Activated T-helper 2 cell treated with anti-CD3 and anti-CD28 coated beads, Interferon-gamma antibody, Interleukin-2, Interleukin-4, amounts not matched to agents 10 μg/mL and 5 μg/mL and 100 μg/mL, durations not matched to agents 14 hours and 24 hours and 36 hours (primary cell): ENCODE measurements around the gene MYBPC2. TPM values are rescaled to one million over a fixed set of nuclear protein-coding genes. Genes with fewer than 3 reads are reported as not detected.

Source experiments
- DNase-seq: peaks from one replicate; pipeline ENCODE4 v3.0.0; 2021; ENCODE audit warnings: low spot score
- H3K27ac Mint-ChIP-seq: one replicate; pipeline ENCODE4 v1.8.0; 2021; ENCODE audit warnings: mixed read lengths
- H3K27me3 Mint-ChIP-seq: one replicate; pipeline ENCODE4 v1.8.0; 2021; ENCODE audit warnings: low read depth, mixed read lengths
- H3K36me3 Mint-ChIP-seq: one replicate; pipeline ENCODE4 v1.8.0; 2021; ENCODE audit warnings: low read depth, mixed read lengths
- H3K4me1 Mint-ChIP-seq: one replicate; pipeline ENCODE4 v1.8.0; 2021; ENCODE audit warnings: low read depth, mixed read lengths
- H3K4me3 Mint-ChIP-seq: one replicate; pipeline ENCODE4 v1.8.0; 2021; ENCODE audit warnings: low read depth, mild to moderate bottlenecking, moderate library complexity, mixed read lengths
- H3K9me3 Mint-ChIP-seq: one replicate; pipeline ENCODE4 v1.8.0; 2021; ENCODE audit warnings: mixed read lengths
- intact Hi-C: fragments of 100-400 bp; cut with micrococcal nuclease; formaldehyde crosslinking; loops from one replicate; pipeline ENCODE4 v1.15.1; 2023
- total RNA-seq: library from RNA; stranded (reverse); gene quantifications from 2 replicates; pipeline ENCODE4 v1.2.3, GENCODE V29; 2022

Gene MYBPC2
- total RNA-seq, 1 donor from 2014 or later = 0.25 TPM

DNA sequence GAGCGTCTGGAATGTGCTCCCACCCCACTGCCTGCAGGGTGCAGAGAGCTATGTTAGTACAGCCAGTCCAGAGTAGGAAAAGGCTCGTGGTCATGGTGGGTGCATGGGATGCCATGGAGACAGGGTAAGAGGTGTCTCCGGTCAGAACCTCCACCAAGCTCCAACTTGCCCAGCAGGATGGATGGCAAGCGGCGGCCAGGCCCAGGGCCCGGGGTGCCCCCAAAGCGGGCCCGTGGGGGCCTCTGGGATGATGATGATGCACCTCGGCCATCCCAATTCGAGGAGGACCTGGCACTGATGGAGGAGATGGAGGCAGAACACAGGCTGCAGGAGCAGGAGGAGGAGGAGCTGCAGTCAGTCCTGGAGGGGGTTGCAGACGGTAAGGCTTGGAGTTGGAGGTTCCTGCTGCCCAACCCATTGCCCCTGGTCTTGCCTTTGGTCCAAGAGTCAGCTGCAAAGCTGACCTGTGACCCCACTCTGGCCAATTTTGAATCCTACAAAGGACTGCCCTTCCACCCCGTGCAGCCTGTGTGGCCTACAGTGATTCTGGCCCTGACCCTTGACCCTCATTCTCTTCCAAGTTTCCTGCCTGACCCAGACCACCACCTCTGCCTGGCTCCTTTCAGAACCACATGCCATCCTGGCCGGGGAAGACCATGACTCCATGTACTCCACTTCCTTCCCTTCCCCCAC, 33.9 kb upstream of the MYBPC2 start:
- Mint-ChIP-seq H3K36me3 (peaks cover 34% of the 10 kb centered on the region), H3K9me3 (no peaks in the 10 kb centered on the region), H3K27ac (no peak overlapping the region), H3K4me1 (no peaks in the 10 kb centered on the region), H3K4me3 (no peak overlapping the region), H3K27me3 (no peaks in the 10 kb centered on the region)
- intact Hi-C loops = no loop called here
- DNase-seq = no peak

GRCh38 chr19:50399368-50399745, 33.3 kb upstream of the MYBPC2 start:
- no peak overlapping the region for H3K27ac Mint-ChIP-seq
- no peak overlapping the region for H3K4me3 Mint-ChIP-seq
- H3K36me3 Mint-ChIP-seq = peaks cover 36% of the 10 kb centered on the region
- H3K4me1 Mint-ChIP-seq = no peaks in the 10 kb centered on the region
- DNase-seq = no peak
- H3K27me3 Mint-ChIP-seq = no peaks in the 10 kb centered on the region
- intact Hi-C loops = no loop called here
- H3K9me3 Mint-ChIP-seq = no peaks in the 10 kb centered on the region

GRCh38 chr19:50401605-50402450, 30.9 kb upstream of the MYBPC2 start:
- Mint-ChIP-seq H3K4me3 (no peak overlapping the region), H3K27me3 (no peaks in the 10 kb centered on the region), H3K4me1 (no peaks in the 10 kb centered on the region), H3K36me3 (peaks cover 46% of the 10 kb centered on the region), H3K9me3 (no peaks in the 10 kb centered on the region), H3K27ac (no peak overlapping the region)
- no peak for DNase-seq
- intact Hi-C loops = no loop called here

- Mint-ChIP-seq H3K27ac (no peak overlapping the region), H3K4me1 (no peaks in the 10 kb centered on the region), H3K4me3 (no peak overlapping the region), H3K9me3 (no peaks in the 10 kb centered on the region), H3K27me3 (no peaks in the 10 kb centered on the region), H3K36me3 (peaks cover 49% of the 10 kb centered on the region)
- intact Hi-C loops = no loop called here
- no peak for DNase-seq
Observed at GRCh38 chr19:50402544-50403301, 30.0 kb upstream of the MYBPC2 start.

GRCh38 chr19:50406156-50406820, 26.4 kb upstream of the MYBPC2 start:
- peaks cover 52% of the 10 kb centered on the region for H3K36me3 Mint-ChIP-seq
- no peaks in the 10 kb centered on the region for H3K4me1 Mint-ChIP-seq
- H3K27ac Mint-ChIP-seq = no peak overlapping the region
- H3K9me3 Mint-ChIP-seq = no peaks in the 10 kb centered on the region
- no peak for DNase-seq
- intact Hi-C loops = no loop called here
- no peaks in the 10 kb centered on the region for H3K27me3 Mint-ChIP-seq
- H3K4me3 Mint-ChIP-seq = no peak overlapping the region

GRCh38 chr19:50406829-50407228, 25.9 kb upstream of the MYBPC2 start:
- H3K4me1 Mint-ChIP-seq = no peaks in the 10 kb centered on the region
- no peak overlapping the region for H3K27ac Mint-ChIP-seq
- H3K36me3 Mint-ChIP-seq = peaks cover 49% of the 10 kb centered on the region

DNA sequence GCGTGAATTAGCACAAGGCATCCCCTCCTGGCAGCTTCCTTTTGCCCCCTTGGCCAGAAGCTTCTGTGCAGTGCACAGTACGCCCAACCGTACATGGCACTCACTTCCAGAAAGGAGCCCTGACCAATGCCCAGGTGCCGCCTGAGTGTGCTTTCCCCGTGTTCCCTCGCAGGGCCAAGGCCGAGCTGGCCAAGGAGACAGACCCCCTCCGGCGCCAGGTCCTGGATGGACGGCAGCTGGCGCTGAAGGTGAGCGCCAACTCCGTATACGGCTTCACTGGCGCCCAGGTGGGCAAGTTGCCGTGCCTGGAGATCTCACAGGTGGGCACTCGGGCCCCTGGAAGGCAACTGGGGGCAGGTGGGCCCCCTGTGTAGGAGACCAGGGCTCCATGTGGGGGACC, 23.3 kb upstream of the MYBPC2 start:
- no peak overlapping the region for H3K27ac Mint-ChIP-seq
- H3K4me1 Mint-ChIP-seq = no peaks in the 10 kb centered on the region
- intact Hi-C loops = no loop called here
- no peaks in the 10 kb centered on the region for H3K27me3 Mint-ChIP-seq
- DNase-seq = no peak
- no peaks in the 10 kb centered on the region for H3K9me3 Mint-ChIP-seq
- H3K4me3 Mint-ChIP-seq = no peak overlapping the region
- H3K36me3 Mint-ChIP-seq = peaks cover 44% of the 10 kb centered on the region

More at GRCh38 chr19:50406829-50407228, 25.9 kb upstream of the MYBPC2 start:
- no peaks in the 10 kb centered on the region for H3K9me3 Mint-ChIP-seq
- intact Hi-C loops = no loop called here
- H3K27me3 Mint-ChIP-seq = no peaks in the 10 kb centered on the region
- no peak for DNase-seq
- H3K4me3 Mint-ChIP-seq = no peak overlapping the region

DNA sequence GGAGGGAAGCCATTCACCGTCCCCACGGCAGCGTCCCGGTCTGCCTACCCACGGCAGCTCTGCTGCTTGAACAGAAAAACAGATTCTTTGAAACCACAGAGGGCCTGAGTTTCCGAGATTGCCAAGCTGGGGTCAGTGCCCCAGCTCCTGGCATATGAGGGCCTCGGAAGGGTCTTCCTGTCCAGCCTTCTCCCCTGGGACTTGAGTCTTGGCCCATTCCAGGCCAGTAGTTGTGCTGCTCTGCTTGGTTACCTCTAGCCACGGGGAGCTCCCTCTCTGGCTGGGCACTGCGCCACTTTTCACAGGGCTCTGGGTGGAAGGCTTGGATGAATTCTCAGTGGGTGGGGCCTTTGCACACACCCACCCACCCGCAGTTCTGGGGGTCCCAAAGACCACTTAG, 22.6 kb upstream of the MYBPC2 start:
- Mint-ChIP-seq H3K4me3 (no peak overlapping the region), H3K9me3 (no peaks in the 10 kb centered on the region), H3K27me3 (no peaks in the 10 kb centered on the region), H3K27ac (no peak overlapping the region), H3K4me1 (no peaks in the 10 kb centered on the region), H3K36me3 (peaks cover 46% of the 10 kb centered on the region)
- no peak for DNase-seq
- intact Hi-C loops = no loop called here

GRCh38 chr19:50412419-50412818, 20.3 kb upstream of the MYBPC2 start:
- Mint-ChIP-seq H3K4me3 (no peak overlapping the region), H3K27me3 (no peaks in the 10 kb centered on the region), H3K9me3 (no peaks in the 10 kb centered on the region), H3K27ac (no peak overlapping the region), H3K4me1 (no peaks in the 10 kb centered on the region), H3K36me3 (peaks cover 29% of the 10 kb centered on the region)
- no peak for DNase-seq
- intact Hi-C loops = no loop called here

DNA sequence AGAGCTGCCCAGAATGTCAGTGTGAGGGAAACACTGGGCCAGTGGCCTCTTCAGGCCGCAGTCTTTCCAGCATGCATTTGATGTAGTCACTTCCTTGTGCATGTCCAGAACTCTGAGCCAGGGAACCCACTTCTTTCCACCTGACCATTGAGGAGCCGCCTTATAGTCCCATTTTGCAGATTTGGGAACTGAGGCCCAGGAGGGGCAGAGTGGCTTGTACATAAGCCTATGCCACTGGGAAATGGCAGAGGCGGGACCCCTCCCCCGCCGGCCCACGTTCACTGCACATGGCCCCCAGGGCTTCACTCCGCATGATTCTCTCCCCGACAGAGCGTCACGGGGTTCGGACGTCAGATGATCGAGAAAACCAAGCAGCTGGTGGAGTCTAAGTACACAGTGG, 19.6 kb upstream of the MYBPC2 start:
- Mint-ChIP-seq H3K4me1 (no peaks in the 10 kb centered on the region), H3K27ac (no peak overlapping the region), H3K9me3 (no peaks in the 10 kb centered on the region), H3K4me3 (no peak overlapping the region), H3K27me3 (no peaks in the 10 kb centered on the region), H3K36me3 (peaks cover 29% of the 10 kb centered on the region)
- DNase-seq = no peak
- intact Hi-C loops = no loop called here

GRCh38 chr19:50413531-50413930, 19.2 kb upstream of the MYBPC2 start:
- Mint-ChIP-seq H3K27ac (no peak overlapping the region), H3K4me3 (no peak overlapping the region), H3K4me1 (no peaks in the 10 kb centered on the region), H3K9me3 (no peaks in the 10 kb centered on the region), H3K36me3 (peaks cover 28% of the 10 kb centered on the region), H3K27me3 (no peaks in the 10 kb centered on the region)
- no peak for DNase-seq
- intact Hi-C loops = no loop called here

GRCh38 chr19:50414864-50415660, 17.6 kb upstream of the MYBPC2 start:
- H3K27ac Mint-ChIP-seq = peak overlapping the region; percentile 62
- peaks cover 7% of the 10 kb centered on the region for H3K27me3 Mint-ChIP-seq
- H3K4me3 Mint-ChIP-seq = no peak overlapping the region
- H3K36me3 Mint-ChIP-seq = peaks cover 28% of the 10 kb centered on the region
- DNase-seq = peak; percentile 60
- intact Hi-C loops = loop anchor here (1.0 kb wide), 1 partner anchor 58 kb away; no protein-coding TSS in a partner anchor
- no peaks in the 10 kb centered on the region for H3K9me3 Mint-ChIP-seq
- peaks cover 7% of the 10 kb centered on the region for H3K4me1 Mint-ChIP-seq
